Mucosa of rectum (tissue), 2 donors: Measurements from ENCODE around the gene OSM.

ENCODE experiments used
- H3K27ac ChIP-seq, 2 donors: one replicate each; pipeline ENCODE4 v1.7.0; 2013; ENCODE audit warnings: inconsistent platforms in 2 of 2, low read depth in 2 of 2, low read length in 2 of 2
- H3K27me3 ChIP-seq, 2 donors: one replicate each; pipeline ENCODE4 v1.7.0; 2013; ENCODE audit warnings: low read length in 2 of 2; ENCODE audit not compliant: control insufficient read depth in 2 of 2, insufficient read depth in 2 of 2
- H3K36me3 ChIP-seq, 2 donors: one replicate each; pipeline ENCODE4 v1.7.0; 2013; ENCODE audit warnings: low read length in 2 of 2; ENCODE audit not compliant: control insufficient read depth in 2 of 2, insufficient read depth in 2 of 2
- H3K4me1 ChIP-seq, 2 donors: one replicate each; pipeline ENCODE4 v1.7.0; 2013; ENCODE audit warnings: low read length in 2 of 2, mild to moderate bottlenecking in 1 of 2; ENCODE audit not compliant: control insufficient read depth in 2 of 2, insufficient read depth in 2 of 2
- H3K4me3 ChIP-seq, 2 donors: one replicate each; pipeline ENCODE4 v1.7.0; 2013; ENCODE audit warnings: low read length in 2 of 2
- H3K9ac ChIP-seq, 2 donors: one replicate each; pipeline ENCODE4 v1.7.0; 2013; ENCODE audit warnings: low read length in 2 of 2, low read depth in 1 of 2, mild to moderate bottlenecking in 1 of 2
- H3K9me3 ChIP-seq, 2 donors: one replicate each; pipeline ENCODE4 v1.7.0; 2013; ENCODE audit warnings: low read length in 2 of 2; ENCODE audit not compliant: control insufficient read depth in 2 of 2
- donor health status: healthy.
- donor health status: Normal muscosa, but diverticular disease.

The OSM gene

DNA sequence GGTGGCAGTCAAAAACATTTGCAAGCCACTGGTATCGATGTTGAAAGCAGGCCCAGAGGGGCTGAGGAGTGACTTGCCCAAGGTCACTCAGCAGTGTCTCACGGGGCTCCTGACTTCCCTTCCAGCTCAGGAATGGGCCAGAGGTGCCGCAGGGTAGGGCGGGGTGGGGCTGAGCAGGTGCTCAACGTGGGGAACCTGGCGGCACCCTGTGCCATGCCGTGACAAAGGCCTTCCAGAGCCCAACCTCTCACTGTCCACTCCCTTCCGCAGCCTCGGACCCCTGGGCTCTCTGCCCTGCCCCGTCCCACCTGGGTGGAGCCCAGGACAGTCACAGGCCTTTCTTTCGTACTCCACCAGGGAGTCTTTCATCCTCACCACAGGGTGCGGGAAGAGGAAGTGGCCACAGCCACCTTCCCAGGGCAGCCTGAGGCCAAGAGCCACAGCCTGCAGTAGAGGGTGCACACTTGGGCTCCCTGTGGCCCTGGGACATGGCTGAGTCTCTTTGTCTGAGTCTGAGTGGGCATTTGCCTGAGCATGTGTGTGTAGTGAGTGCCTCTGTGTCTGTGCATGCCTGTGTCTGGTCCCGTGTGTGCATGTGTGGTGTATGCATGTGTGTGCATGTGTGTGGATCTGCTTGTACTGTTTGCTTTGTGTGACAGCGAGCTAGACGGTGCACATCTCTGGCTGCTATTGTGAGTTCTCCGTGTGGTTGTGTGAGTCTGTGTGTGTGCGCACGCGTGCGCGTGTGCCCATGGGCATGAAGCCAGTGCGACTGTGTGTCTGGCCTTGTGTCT lies 14.0 kb downstream of the OSM start:
- H3K4me1 ChIP-seq, result peaks cover 23 to 52% of the 10 kb centered on the region in 2 donors
- H3K27me3 ChIP-seq, result no peaks in the 10 kb centered on the region
- H3K9me3 ChIP-seq, result no peaks in the 10 kb centered on the region
- peak overlapping the region; percentile 26 to 38 for H3K9ac ChIP-seq
- H3K36me3 ChIP-seq, result no peaks in the 10 kb centered on the region
- peak overlapping the region; percentile 86 to 92 for H3K27ac ChIP-seq
- peak overlapping the region in 1 of 2 donors; percentile 20 for H3K4me3 ChIP-seq

- H3K36me3 ChIP-seq, result no peaks in the 10 kb centered on the region
- peak overlapping the region in 1 of 2 donors; percentile 8 for H3K9ac ChIP-seq
- H3K4me1 ChIP-seq, result peaks cover 28 to 55% of the 10 kb centered on the region in 2 donors
- H3K27me3 ChIP-seq, result no peaks in the 10 kb centered on the region
- no peaks in the 10 kb centered on the region for H3K9me3 ChIP-seq
- H3K27ac ChIP-seq, result peak overlapping the region; percentile 86 to 92
- no peak overlapping the region for H3K4me3 ChIP-seq
Measured at GRCh38 chr22:30251711-30252110, 14.9 kb downstream of the OSM start.

DNA sequence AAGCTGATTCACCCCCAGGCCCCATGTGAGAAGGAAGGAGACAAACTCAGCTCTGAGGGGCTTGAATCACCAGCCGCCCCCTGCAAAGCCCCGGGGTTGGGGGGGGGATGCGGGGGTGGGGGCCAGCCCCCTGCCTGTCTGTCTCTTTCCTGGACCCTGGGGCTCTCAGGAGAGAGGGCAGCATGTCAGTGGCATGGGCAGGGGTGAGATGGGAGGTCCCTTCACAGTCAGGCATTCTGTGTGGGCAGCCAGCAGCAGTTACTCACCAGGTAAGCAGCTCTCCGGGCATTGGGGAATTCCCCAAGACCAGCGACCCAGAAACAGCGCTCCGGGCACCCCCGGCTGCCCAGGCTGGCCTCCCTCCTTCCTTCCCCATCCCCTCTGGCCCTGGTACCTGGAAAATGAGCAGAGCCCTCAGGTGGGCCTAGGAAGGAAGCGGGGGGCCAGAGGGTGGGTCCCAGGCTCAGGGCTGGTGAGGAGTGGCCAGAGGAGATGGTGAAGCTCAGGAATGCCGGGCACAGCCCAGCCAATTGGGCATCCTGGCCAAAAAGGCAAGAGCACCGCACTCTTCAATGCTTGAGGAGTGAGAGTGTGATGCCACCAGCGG lies 15.9 kb downstream of the OSM start:
- Histone ChIP-seq H3K4me3 (no peak overlapping the region), H3K4me1 (peaks cover 28 to 51% of the 10 kb centered on the region in 2 donors), H3K27ac (no peak overlapping the region), H3K9me3 (no peaks in the 10 kb centered on the region), H3K9ac (no peak overlapping the region), H3K36me3 (no peaks in the 10 kb centered on the region), H3K27me3 (no peaks in the 10 kb centered on the region)

DNA sequence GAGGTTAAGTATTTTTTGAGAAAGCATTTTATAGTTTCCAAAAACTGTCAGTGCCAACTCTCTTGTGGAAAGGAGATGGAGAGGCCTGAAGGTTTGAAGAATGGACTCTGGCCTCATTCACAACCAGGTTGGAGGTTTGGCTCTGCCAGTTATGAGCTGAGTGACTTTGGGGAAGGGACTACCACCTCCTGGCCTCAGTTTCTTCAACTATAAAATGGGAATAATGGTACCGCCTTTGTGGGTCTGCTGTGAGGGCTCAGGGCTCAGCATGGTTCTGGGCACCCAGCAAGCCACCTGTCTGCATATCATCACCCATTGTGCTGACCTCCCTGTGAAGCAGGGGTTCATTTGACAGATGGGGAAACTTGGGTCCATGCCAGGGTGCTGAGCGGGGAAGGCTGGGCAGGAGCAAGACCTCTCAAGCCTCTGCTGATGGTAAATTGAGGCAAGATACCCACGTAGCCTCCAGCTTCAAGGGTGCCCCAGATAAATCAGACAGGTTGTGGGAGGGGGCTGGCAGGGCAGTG lies 16.5 kb downstream of the OSM start:
- no peak overlapping the region for H3K4me3 ChIP-seq
- no peaks in the 10 kb centered on the region for H3K9me3 ChIP-seq
- H3K27me3 ChIP-seq, result no peaks in the 10 kb centered on the region
- H3K27ac ChIP-seq, result no peak overlapping the region
- no peak overlapping the region for H3K9ac ChIP-seq
- no peaks in the 10 kb centered on the region for H3K36me3 ChIP-seq
- peaks cover 28 to 51% of the 10 kb centered on the region in 2 donors for H3K4me1 ChIP-seq

GRCh38 chr22:30249049-30250038 lies 17.3 kb downstream of the OSM start:
- H3K4me1 ChIP-seq, result peaks cover 28 to 51% of the 10 kb centered on the region in 2 donors
- no peaks in the 10 kb centered on the region for H3K27me3 ChIP-seq
- H3K4me3 ChIP-seq, result no peak overlapping the region
- no peak overlapping the region for H3K27ac ChIP-seq
- no peaks in the 10 kb centered on the region for H3K9me3 ChIP-seq
- H3K9ac ChIP-seq, result peak overlapping the region in 1 of 2 donors; percentile 54
- H3K36me3 ChIP-seq, result no peaks in the 10 kb centered on the region

DNA sequence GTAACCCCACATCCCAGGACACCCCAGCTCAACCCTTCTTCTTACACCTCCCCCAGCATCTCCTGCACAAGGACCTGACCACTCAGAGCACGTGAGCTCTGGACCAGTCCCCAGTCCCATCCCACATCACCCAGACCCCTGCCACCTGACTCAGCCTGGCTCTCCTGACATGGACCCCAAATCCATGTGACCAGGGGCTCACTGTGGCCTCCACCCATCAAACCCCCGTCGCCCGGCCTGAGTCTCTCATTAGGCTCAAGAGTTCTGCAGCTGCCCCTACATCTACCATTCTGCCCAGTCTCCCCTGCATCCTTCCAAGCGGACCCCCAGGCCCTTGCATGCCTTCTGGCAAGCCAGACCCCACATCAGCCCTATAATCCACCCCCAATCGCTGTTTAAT lies 18.2 kb downstream of the OSM start:
- H3K36me3 ChIP-seq, result peaks cover 0 to 7% of the 10 kb centered on the region in 2 donors
- peaks cover 25 to 46% of the 10 kb centered on the region in 2 donors for H3K4me1 ChIP-seq
- H3K4me3 ChIP-seq, result no peak overlapping the region
- H3K27ac ChIP-seq, result peak overlapping the region; percentile 87
- H3K27me3 ChIP-seq, result no peaks in the 10 kb centered on the region
- H3K9me3 ChIP-seq, result no peaks in the 10 kb centered on the region
- peak overlapping the region; percentile 41 to 54 for H3K9ac ChIP-seq

DNA sequence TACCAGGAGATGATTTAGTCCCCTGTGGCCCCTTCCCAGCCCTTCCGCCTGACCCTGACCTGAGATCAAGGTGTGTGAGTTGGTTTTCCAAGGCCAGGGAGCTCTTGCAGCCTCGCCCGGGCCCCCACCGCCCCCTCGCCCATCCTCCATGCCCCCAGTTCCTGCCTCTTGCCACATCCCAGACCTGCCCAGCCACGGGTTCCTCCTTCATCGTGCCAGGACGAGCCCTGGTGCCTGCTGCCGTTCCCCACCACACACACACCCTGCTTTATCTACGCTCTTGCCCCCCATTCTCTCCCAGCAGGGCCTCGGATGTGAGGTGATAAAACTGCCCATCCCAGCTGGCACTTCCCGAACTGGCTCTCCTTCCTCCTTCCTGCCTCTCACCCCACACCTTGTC lies 18.7 kb downstream of the OSM start:
- Histone ChIP-seq H3K27me3 (no peaks in the 10 kb centered on the region), H3K36me3 (peaks cover 3 to 7% of the 10 kb centered on the region in 2 donors), H3K4me1 (peaks cover 21 to 40% of the 10 kb centered on the region in 2 donors), H3K27ac (peak overlapping the region; percentile 87), H3K4me3 (peak overlapping the region; percentile 20 to 71), H3K9ac (peak overlapping the region; percentile 56 to 83), H3K9me3 (no peaks in the 10 kb centered on the region)

DNA sequence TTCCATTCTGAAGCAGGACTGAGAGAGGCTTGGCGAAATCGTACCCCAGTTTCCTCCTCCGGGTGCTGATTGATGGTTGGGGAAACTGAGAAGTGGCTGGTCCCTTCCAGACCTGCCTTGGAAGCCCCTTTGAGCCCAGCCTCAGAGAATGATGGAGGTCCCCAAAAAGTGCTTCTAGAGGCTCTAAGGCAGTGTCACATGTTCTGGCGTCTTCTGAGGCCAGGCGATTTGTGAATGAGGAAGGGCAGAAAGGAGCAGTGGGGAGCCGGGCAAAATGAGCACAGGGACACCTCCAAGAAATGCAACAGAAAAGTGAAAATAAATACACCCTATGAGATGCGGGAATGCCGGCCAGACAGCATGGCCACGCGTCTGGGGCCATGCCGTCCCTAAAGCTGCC lies 19.1 kb downstream of the OSM start:
- Histone ChIP-seq H3K27me3 (no peaks in the 10 kb centered on the region), H3K4me3 (peak overlapping the region; percentile 71 to 72), H3K36me3 (peaks cover 7% of the 10 kb centered on the region in 2 donors), H3K27ac (peak overlapping the region; percentile 87), H3K9ac (peak overlapping the region; percentile 63 to 83), H3K9me3 (no peaks in the 10 kb centered on the region), H3K4me1 (peaks cover 17 to 36% of the 10 kb centered on the region in 2 donors)

DNA sequence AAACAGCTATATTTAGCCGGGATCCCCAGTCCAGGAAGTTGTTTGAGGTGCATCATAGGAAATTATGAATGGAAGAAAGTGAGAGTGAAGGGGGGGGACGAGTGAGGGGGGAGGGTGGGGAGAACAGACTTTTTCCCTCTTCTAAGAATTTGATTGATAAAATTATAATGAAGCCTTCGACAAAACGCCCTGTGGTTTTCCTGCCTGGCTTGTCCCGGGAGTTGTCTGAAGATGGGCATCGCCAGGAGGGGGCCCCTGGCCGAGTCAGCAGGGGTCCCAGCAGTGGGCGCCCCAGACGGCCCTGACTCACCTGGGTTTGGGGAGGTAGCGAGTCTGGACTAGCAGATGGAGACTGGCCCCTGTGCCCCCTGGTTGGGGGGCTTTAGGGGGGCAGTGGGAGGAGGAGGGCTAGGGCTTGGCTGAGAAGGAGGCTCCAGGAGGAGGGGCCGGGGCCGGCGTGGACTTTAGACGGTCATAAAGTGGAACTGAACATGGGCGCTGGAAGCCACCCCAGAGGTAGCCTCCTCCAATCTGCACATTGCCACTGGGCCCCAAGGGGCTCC lies 19.8 kb downstream of the OSM start:
- Histone ChIP-seq H3K9ac (peak overlapping the region; percentile 63 to 83), H3K27ac (peak overlapping the region; percentile 87), H3K4me3 (peak overlapping the region; percentile 71 to 72)

More for the DNA sequence above, 19.8 kb downstream of the OSM start:
- H3K4me1 ChIP-seq, result peaks cover 16 to 32% of the 10 kb centered on the region in 2 donors
- H3K27me3 ChIP-seq, result no peaks in the 10 kb centered on the region
- H3K9me3 ChIP-seq, result no peaks in the 10 kb centered on the region
- H3K36me3 ChIP-seq, result peaks cover 7 to 11% of the 10 kb centered on the region in 2 donors
